B cell (primary cell): ENCODE results near the gene ARHGAP23. TPM values are rescaled to one million over a fixed set of nuclear protein-coding genes. Genes with fewer than 3 reads are reported as not detected.
"Not testable (repeated sequence)": the region's sequence is repeated elsewhere in the genome, so short reads cannot be mapped to it uniquely, and the experiment has no call there.

ENCODE experiments used
- ATAC-seq: fragments of 200-7000 bp; cut with Tn5 transposase; one replicate; pipeline ENCODE4 v1.10.0; 2021; ENCODE audit warnings: low read depth, mild to moderate bottlenecking, moderate number of reproducible peaks, moderate library complexity
- CTCF ChIA-PET: fragments of 350-600 bp; sonication (Branson Sonifier 250); formaldehyde crosslinking; loops from one replicate; lab custom pipeline; 2021; ENCODE audit warnings: antibody characterized with exemption, inconsistent platforms; lab: Charles Lee
- POLR2A ChIA-PET: fragments of 350-600 bp; sonication (Branson Sonifier 250); formaldehyde crosslinking; loops from one replicate; lab custom pipeline; 2021; ENCODE audit warnings: antibody characterized with exemption; lab: Charles Lee
- DNase-seq: peaks from one replicate; pipeline ENCODE4 v3.0.0; 2013
- H2AFZ ChIP-seq: 2 replicates; pipeline ENCODE4 v1.6.1; 2012; ENCODE audit warnings: mild to moderate bottlenecking, low read depth, low read length; ENCODE audit not compliant: insufficient read depth, poor library complexity, severe bottlenecking
- H3K27ac ChIP-seq, 2 donors: 1 replicate in 1 of 2; 2 replicates in 1 of 2; pipeline ENCODE4 v1.5.1; 2012 to 2013; ENCODE audit warnings: low read length in 2 of 2, mild to moderate bottlenecking in 2 of 2, moderate library complexity in 1 of 2
- H3K27me3 ChIP-seq, 4 experiments: fragments of 200-600 bp in 1 of 4; sonication (generic) in 1 of 4; replicated peaks in 1 of 4; 1 replicate in 2 of 4; 2 replicates in 2 of 4; pipeline versions ENCODE4 v1.6.1 to v1.7.0; 2013 to 2016; ENCODE audit warnings: low read length in 3 of 4, mild to moderate bottlenecking in 2 of 4, mixed read lengths in 1 of 4, moderate library complexity in 1 of 4; ENCODE audit not compliant: insufficient read depth in 4 of 4, control insufficient read depth in 3 of 4; ENCODE audit errors: control extremely low read depth in 1 of 4
- H3K36me3 ChIP-seq, 2 experiments: replicated peaks in 1 of 2; 1 replicate in 1 of 2; 2 replicates in 1 of 2; pipeline versions ENCODE4 v1.6.1 to v1.7.1; 2013; ENCODE audit warnings: low read length in 1 of 2; ENCODE audit not compliant: insufficient read depth in 2 of 2, control insufficient read depth in 1 of 2; ENCODE audit errors: control extremely low read depth in 1 of 2, extremely low read depth in 1 of 2
- H3K4me1 ChIP-seq, 2 donors: fragments of 200-600 bp in 1 of 2; sonication (generic) in 1 of 2; 1 replicate in 1 of 2; 2 replicates in 1 of 2; pipeline versions ENCODE4 v1.5.1 to v1.6.1; 2013 to 2017; ENCODE audit warnings: low read length in 2 of 2; ENCODE audit not compliant: control insufficient read depth in 2 of 2, insufficient read depth in 2 of 2
- H3K4me2 ChIP-seq: replicated peaks from 2 replicates; pipeline ENCODE3; 2012; ENCODE audit warnings: mild to moderate bottlenecking, low read depth, low read length; ENCODE audit not compliant: poor library complexity, severe bottlenecking
- H3K4me3 ChIP-seq, 5 experiments: fragments of 200-600 bp in 1 of 5; sonication (generic) in 1 of 5; 1 replicate in 3 of 5; 2 replicates in 2 of 5; pipeline versions ENCODE4 v1.5.1 to v1.7.0; 2011 to 2016; ENCODE audit warnings: low read length in 4 of 5, mild to moderate bottlenecking in 4 of 5, low read depth in 2 of 5, control low read depth in 1 of 5, moderate library complexity in 1 of 5; ENCODE audit not compliant: insufficient read depth in 1 of 5; ENCODE audit errors: control extremely low read depth in 1 of 5, extremely low read depth in 1 of 5
- H3K79me2 ChIP-seq: fragments of 200-600 bp; sonication (generic); one replicate; pipeline ENCODE4 v1.6.0; 2016; ENCODE audit warnings: low read length; ENCODE audit not compliant: control insufficient read depth, insufficient read depth
- H3K9ac ChIP-seq: fragments of 200-600 bp; sonication (generic); 2 replicates; pipeline ENCODE4 v1.6.1; 2017; ENCODE audit warnings: mild to moderate bottlenecking, low read length, moderate library complexity
- H3K9me3 ChIP-seq, 3 donors: one replicate each; pipeline versions ENCODE4 v1.6.1 to v1.7.1; 2013; ENCODE audit warnings: low read length in 2 of 3; ENCODE audit not compliant: control insufficient read depth in 2 of 3, insufficient read depth in 1 of 3; ENCODE audit errors: control extremely low read depth in 1 of 3
- H4K20me1 ChIP-seq: 2 replicates; pipeline ENCODE4 v1.6.0; 2012; ENCODE audit warnings: mild to moderate bottlenecking, low read length; ENCODE audit not compliant: insufficient read depth, control insufficient read depth, poor library complexity, severe bottlenecking
- H3K27ac Mint-ChIP-seq: one replicate; pipeline ENCODE4 v1.8.0; 2021; ENCODE audit warnings: mixed read lengths
- H3K27me3 Mint-ChIP-seq: one replicate; pipeline ENCODE4 v1.8.0; 2021; ENCODE audit warnings: mixed read lengths
- H3K4me1 Mint-ChIP-seq: one replicate; pipeline ENCODE4 v1.8.0; 2021; ENCODE audit warnings: mixed read lengths
- H3K4me3 Mint-ChIP-seq: one replicate; pipeline ENCODE4 v1.8.0; 2021; ENCODE audit warnings: mixed read lengths
- H3K9me3 Mint-ChIP-seq: one replicate; pipeline ENCODE4 v1.8.0; 2022; ENCODE audit warnings: mixed read lengths; ENCODE audit not compliant: insufficient read depth
- CTCF ChIP-seq: fragments of 200-600 bp; IDR thresholded peaks from one replicate; pipeline ENCODE4 v1.8.0; 2022; ENCODE audit warnings: antibody characterized with exemption, mild to moderate bottlenecking
- EZH2 ChIP-seq: IDR thresholded peaks from 2 replicates; pipeline ENCODE4 v1.6.1; 2012; ENCODE audit warnings: borderline replicate concordance, low read depth, mild to moderate bottlenecking, moderate library complexity, low read length; ENCODE audit not compliant: insufficient read depth, poor library complexity, severe bottlenecking
- WGBS: methylation state at CpG from one replicate; pipeline ENCODE4 v1.1.5; 2013; ENCODE audit warnings: missing lambda C conversion rate; ENCODE audit not compliant: insufficient coverage; 5-methylcytosine and 5-hydroxymethylcytosine counted together
- intact Hi-C: fragments of 100-400 bp; cut with micrococcal nuclease; formaldehyde crosslinking; loops from one replicate; pipeline ENCODE4 v1.10.0; 2022
- polyA plus RNA-seq: library from polyadenylated mRNA; depleted of rRNA; stranded (reverse); fragments of >200 nt; gene quantifications from 2 replicates; pipeline ENCODE4 v1.2.3, GENCODE V29; 2012
- total RNA-seq, 2 donors: library from RNA; stranded (reverse); fragments of 120-200 nt in 1 of 2; gene quantifications; 1 replicate in 1 of 2; 2 replicates in 1 of 2; pipeline versions ENCODE4 v1.2.3 to v1.2.4, GENCODE V29; 2013 to 2022

Gene ARHGAP23
- total and polyA plus RNA-seq, 2 donors (not counting 1 experiment from before 2014, with no cell fraction given), result 0.07 to 0.12 TPM

- intact Hi-C loops, result no loop called here
- no peaks in the 10 kb centered on the region for H4K20me1 ChIP-seq
- H3K4me1 ChIP-seq, result no peaks in the 10 kb centered on the region
- no peak overlapping the region for H3K9ac ChIP-seq
- Mint-ChIP-seq H3K9me3 (no peaks in the 10 kb centered on the region), H3K27me3 (peaks cover 16% of the 10 kb centered on the region), H3K4me3 (no peak overlapping the region), H3K4me1 (no peaks in the 10 kb centered on the region), H3K27ac (no peak overlapping the region)
- no peak for TF ChIP-seq EZH2
- no peak for TF ChIP-seq CTCF
- 93% methylated on average over 14 of the region's 20 CpGs for WGBS
- H3K27me3 ChIP-seq, result no peaks in the 10 kb centered on the region
- ATAC-seq (no peak), DNase-seq (no peak)
- no peak overlapping the region for H3K4me2 ChIP-seq
- ChIA-PET POLR2A (no interaction called here), CTCF (no interaction called here)
- no peaks in the 10 kb centered on the region for H3K36me3 ChIP-seq
- H3K79me2 ChIP-seq, result no peaks in the 10 kb centered on the region
- no peak overlapping the region for H3K27ac ChIP-seq
- H2AFZ ChIP-seq, result no peak overlapping the region
- H3K9me3 ChIP-seq, result no peaks in the 10 kb centered on the region
- H3K4me3 ChIP-seq, result no peak overlapping the region
These were observed 41.6 kb downstream of the ARHGAP23 start for GRCh38 chr17:38469875-38470274.

- intact Hi-C loops, result not testable (repeated sequence)
These were observed 43.0 kb downstream of the ARHGAP23 start for GRCh38 chr17:38471253-38471652.

GRCh38 chr17:38474666-38475065, 46.4 kb downstream of the ARHGAP23 start:
- H2AFZ ChIP-seq, H3K4me2 ChIP-seq, H3K27ac Mint-ChIP-seq, H3K4me3 ChIP-seq, H3K9me3 Mint-ChIP-seq, POLR2A ChIA-PET, intact Hi-C loops, ATAC-seq, H3K9ac ChIP-seq, H3K4me1 ChIP-seq, H3K4me3 Mint-ChIP-seq, H3K27me3 Mint-ChIP-seq, CTCF ChIA-PET, H4K20me1 ChIP-seq, H3K9me3 ChIP-seq, H3K4me1 Mint-ChIP-seq, DNase-seq, H3K79me2 ChIP-seq, H3K27ac ChIP-seq, H3K36me3 ChIP-seq, H3K27me3 ChIP-seq: not testable (repeated sequence)
- 85% methylated on average over 8 of the region's 8 CpGs for WGBS

More at GRCh38 chr17:38471253-38471652, 43.0 kb downstream of the ARHGAP23 start:
- H3K79me2 ChIP-seq, H3K9me3 ChIP-seq, H3K27ac ChIP-seq, H2AFZ ChIP-seq, H4K20me1 ChIP-seq, H3K4me3 ChIP-seq, H3K4me1 Mint-ChIP-seq, POLR2A ChIA-PET, H3K36me3 ChIP-seq, H3K4me2 ChIP-seq, DNase-seq, H3K9ac ChIP-seq, H3K4me3 Mint-ChIP-seq, H3K4me1 ChIP-seq, H3K9me3 Mint-ChIP-seq, CTCF ChIA-PET, H3K27ac Mint-ChIP-seq, ATAC-seq, H3K27me3 ChIP-seq: not testable (repeated sequence)
- peaks cover 16% of the 10 kb centered on the region for H3K27me3 Mint-ChIP-seq
- WGBS, result 96% methylated on average over 3 of the region's 8 CpGs
